ENCODE data around the gene SLC2A13.

The SLC2A13 gene

DNA sequence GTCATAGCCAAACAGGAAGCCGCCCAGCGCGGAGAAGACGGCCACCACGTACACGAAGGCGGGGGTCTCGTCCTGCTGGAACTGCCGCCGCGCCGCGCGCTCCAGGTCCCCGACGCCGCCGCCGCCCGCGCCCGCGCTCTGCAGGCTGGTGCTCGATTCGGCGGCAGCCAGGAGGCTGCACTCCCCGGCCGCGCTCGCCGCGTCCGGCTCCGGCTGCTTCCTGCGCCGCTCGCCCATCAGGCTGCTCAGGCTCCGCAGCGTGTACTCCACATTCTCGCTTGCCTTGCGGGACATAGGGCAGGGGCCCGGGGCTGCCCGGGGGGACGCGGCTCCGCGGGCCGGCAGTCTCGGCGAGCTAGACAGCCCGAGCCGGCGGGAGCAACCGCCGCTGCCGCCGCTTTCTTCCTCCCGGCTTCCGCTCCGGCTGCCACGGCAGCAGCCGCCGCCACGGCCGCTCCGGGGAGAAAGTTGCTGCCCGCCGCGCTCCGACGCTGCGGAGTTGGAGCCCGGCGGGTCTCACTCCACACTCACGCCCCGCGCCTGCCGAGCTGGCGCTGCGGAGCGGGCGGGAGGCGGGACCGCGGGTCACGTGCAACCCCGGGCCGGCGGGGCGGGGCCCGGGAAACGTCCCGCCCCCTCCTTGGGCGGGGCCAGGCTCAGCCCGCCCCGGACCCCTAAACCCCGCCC lies at the start of gene SLC2A13:
Gene SLC2A13 (minus strand): TSS at position 567 of the 687 bp plus-strand sequence. CDS start 273 bp downstream, at position 294.
- DNase-seq (ENCODE audit: low read depth) = peak; percentile 53

DNA sequence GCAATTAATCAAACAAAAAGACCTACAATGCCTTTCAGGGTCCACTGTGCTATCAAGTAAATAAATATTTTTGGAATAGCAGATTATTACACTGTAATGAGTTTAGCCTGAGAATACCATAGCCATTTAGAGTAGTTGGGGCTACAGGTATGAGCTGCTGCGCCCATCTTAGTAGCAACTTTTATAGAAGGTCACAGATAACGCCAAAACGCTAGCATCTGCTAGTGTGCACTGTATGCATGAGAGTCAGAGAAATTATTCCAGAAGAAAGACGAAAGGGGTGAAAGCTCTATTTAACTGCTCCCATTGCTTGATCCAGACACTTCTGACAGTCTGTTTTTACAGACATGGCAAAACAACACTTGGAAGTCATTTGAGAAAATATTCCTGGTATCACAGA lies 48.5 kb upstream of the SLC2A13 start:
- DNase-seq (ENCODE audit: low read depth) = no peak

DNA sequence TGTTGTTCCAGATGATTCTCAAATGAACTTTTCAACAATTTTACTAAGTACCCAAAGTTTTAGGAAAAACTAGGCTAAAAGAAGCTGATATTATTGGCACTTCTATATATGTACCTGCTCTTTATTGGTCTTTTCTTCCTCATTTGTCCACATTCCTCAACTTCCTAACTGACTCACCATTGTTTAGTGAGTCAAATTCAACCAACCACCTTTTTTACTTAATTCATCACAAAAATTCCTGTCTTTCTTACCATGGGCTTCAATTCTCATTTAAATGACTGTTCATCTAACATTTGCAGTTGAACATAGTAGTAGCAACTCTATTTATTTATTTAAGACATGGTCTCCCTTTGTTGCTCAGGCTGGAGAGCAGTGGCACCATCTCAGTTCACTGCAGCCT lies 47.6 kb upstream of the SLC2A13 start:
- DNase-seq (ENCODE audit: low read depth) = no peak

DNA sequence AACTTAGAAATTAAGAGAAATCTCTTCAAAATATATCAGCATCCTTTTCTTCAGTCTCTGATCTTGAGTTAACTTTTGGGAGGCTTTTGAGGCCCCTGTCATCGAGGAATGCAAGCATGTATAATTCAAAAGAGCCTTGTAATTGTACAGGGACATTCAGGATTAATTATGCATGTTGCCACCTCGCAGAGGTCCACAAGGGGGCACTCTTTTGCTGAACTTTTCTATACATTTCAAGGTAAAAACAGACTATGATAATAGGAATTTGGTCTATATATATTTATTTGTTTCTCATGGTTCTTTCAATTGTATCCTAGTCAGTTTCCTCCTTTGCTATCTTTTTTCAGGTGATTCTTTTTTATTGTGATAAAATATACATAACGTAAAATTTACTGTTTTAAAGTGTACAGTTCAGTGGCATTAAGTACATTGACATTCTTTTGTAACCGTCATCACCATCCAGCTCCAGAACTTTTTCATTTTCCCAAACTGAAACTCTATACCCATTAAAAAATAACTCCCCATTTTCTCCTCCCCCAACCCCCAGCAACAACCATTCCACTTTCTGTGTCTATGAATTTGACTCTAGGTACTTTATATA lies 47.0 kb upstream of the SLC2A13 start:
- peak; percentile 2 for DNase-seq (ENCODE audit: low read depth)

DNA sequence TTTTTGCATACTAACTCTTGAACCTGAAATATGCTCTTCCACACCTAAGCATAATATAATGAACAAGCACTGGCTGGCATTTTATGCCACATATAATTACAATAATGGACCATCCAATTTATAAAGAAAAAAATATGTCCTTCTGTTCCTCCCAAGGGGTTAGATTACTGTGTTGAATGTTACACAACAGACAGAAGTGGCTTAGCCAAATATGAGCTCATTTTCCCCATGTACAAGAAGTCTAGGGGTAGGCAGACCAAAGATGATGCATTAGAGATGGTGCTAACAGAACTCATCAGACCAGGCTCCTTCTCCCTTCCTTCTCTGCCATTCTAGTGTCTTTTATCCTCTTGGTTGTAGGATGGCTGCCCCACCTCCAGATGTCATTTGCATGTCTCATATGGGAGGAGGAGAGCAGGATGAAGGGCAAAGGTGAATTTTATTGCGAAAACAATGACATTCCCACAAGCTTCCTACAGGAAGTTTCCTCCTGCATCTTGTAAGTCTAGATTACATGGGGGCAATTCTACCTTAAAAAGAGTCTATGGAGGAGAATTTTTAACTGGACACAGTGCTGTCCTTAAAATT lies 43.9 kb upstream of the SLC2A13 start:
- no peak for DNase-seq (ENCODE audit: low read depth)

DNA sequence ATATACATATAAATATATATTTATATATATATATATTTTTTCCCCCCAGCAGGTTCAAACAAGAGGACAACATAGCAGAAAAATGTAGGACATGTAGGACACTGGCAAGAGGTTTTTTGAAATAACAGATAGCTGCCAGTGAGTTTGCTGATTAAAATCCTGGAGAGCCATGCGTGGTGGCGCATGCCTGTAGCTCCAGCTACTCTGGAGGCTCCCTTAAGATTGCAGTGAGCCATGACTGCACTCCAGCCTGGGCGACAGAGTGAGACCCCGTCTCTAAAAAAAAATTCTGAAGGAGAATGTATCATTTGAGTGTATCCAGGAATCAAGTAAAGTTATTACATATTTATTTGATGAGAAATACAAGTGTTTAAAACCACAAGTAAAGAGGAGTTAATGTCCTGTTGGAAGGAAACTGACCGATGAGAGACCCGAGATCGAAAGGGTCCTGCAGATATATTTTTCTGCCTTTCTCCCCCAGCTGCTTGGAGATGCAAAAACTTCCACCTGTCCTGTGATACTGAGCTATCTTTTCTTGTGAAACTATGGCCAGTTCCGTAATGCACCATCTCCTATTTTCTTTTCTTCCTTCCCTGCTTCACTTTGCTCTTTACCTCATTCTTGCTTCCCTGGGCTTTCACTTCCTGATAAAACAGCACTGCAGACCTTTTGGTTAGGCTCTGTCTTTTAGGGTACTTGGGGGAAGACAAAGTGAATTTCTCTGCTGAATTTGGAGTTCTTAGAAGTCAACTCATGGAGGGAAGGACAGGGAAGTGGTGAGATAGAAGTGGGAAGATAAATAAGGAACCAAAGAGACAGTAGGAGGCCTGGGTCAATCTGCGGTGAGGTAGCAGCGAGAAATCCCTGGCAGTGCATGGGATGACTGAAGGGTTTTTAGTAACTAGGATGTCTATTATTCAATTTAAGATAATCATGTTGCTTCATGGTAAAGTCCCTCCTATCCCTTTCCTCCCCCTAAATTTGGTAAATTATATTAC lies 41.2 kb upstream of the SLC2A13 start:
- no peak for DNase-seq (ENCODE audit: low read depth)

DNA sequence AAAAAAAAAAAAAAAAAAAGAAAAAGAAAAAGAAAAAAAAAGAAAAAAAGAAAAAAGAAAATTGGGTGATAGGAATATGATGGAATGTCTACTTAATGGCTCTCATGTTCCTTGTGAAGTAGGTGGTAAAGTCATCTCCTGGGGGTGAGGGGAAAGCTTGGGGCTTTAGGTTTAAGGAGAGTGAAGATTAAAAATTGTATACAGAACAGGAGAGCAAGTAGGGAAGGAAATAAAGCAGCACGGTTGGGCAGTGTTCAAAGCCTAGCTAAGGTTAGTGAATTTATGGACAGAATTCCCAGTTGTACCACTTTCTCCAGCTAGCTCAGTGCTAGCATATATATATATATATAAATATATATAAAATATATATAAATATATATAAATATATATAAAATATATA lies 40.0 kb upstream of the SLC2A13 start:
- DNase-seq (ENCODE audit: low read depth) = no peak

DNA sequence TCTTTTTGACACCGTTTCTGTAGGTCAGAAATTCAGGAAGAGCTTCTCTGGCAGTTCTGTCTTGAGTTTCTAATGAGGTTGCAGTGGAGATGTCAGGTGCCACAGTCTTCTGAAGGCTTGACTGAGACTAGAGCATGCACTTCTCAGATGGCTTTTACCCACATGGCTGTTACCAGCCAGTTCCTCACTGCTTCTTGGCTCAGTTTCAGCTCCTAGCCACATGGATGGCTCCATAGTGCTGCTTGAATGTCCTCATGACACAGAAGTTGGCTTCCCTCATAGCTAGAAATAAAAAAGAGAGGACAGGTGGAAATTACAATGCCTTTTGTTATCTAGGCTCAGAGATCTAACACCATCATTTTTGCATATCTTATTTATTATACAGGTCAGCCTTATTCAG lies 38.1 kb upstream of the SLC2A13 start:
- no peak for DNase-seq (ENCODE audit: low read depth)

DNA sequence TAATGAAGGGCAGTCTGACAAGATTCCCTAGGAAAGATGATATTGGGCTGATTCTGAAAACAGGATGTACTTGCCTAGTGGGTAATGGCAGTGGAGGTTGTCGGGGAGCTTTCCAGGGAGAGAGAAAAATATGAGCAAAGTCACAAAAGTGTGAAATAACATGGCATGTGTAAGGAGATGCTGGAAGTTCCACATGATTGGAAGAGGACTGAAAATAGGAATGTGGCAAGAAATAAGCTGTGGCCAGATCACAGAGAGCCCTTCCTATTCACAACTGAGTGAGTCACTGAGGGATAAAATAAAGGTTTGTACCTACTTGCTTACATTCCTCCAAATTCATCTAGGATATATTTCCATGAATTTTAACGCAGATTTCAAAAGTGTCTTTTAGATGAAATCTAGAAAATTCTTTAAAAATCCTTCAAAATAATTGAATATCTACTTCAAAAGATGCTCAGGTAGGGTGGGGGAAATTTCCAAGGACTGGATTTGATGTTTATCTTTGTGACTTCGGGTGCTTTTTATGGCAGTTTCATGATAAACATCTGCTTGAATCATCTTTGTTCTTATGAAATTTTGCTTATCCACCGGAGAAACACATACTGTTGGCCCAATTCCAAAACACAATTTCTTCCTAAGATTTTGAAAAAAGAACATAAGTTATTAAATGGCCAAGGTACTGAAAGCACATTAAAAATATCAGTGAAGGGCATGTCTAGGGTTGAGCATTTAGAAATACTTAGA lies 36.3 kb upstream of the SLC2A13 start:
- no peak for DNase-seq (ENCODE audit: low read depth)

DNA sequence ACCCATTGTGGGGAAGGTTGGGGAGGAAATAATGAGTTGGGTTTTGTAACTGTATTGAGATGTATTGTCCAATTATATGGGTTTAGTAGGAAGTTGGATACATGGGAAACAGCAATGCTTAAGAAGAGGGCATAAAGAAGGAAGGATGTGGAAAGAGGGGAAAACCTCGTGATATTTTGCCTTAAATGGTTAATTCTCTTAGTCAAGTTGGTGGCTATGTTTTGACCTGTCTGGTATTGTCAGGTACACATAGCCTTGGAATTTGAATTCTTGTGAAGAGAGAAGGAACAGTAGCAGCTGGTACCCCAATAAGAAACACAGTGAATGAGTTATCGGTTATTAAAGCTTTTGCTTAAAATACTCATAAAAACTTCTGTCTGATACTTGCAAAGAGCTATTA lies 32.6 kb upstream of the SLC2A13 start:
- no peak for DNase-seq (ENCODE audit: low read depth)

DNA sequence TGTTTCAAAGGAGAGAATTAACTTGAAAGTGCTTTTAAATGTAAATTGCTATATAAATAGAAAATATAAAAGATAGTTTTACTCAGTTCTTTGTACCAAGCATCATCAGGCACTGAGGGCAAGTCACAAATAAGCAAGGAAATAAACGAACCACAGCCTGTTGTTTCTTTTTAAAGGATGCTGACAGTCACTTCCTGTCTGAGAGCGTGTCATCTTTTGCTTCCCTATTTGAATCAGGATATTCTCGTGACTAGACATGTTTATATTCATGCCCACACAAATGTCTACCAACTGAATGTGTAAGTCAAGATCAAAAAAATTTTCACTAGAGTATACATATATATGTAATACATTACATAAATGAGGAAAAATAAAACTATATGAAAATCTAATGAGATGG lies 31.4 kb upstream of the SLC2A13 start:
- DNase-seq (ENCODE audit: low read depth) = no peak

DNA sequence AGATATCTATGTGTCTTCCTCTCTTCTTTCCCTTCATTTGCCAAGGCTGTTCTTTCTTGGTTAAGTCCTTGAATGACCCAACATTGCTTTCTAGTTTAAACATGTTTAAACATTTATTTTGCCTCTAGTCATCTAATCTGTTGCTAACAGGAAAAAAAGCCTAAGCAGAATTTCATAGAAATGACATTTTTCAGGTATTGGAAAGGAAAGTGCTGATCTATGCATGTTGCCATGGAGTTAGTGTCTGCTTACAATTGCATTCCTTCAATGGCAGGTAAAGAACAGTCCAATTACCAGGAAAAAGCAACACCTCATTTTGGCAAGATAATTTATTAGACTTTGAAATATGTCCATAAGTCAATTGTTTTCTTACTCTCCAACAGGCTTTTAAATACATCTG lies 21.5 kb upstream of the SLC2A13 start:
- no peak for DNase-seq (ENCODE audit: low read depth)

DNA sequence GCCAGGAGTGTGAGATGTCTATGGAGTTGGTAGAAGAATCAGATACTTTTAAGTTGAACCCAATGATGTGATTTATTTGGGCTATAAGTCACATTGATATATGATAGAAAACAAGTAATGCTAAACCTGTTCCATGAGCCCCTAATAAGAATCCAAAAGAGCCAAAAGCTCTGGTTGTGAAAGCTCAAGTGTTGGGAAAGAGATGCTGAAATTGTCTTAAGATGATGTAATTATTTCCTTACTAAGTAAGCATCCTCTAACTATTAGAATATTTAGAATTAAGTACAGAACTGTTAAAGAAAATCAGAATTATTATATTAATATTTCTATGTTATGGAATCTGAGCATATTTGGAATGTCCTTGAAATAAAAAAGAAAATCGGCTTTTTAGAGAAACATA lies 17.6 kb upstream of the SLC2A13 start:
- no peak for DNase-seq (ENCODE audit: low read depth)

DNA sequence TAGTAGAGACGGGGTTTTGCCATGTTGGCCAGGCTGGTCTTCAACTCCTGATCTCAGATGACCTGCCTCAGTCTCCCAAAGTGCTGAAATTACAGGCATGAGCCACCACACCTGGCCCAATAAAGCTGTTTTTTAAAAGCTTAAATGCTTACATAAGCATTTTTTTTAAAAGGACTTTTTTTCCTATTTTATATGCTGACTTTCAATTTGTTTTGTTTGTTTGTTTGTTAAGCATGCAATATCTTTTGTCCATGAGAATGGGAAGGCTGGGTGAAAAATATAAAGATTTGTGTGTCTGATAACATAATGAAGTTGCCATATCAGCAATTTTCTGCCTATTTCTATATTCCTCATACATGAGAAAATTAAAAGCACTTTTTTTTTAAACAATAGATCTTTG lies 17.0 kb upstream of the SLC2A13 start:
- DNase-seq (ENCODE audit: low read depth) = no peak

DNA sequence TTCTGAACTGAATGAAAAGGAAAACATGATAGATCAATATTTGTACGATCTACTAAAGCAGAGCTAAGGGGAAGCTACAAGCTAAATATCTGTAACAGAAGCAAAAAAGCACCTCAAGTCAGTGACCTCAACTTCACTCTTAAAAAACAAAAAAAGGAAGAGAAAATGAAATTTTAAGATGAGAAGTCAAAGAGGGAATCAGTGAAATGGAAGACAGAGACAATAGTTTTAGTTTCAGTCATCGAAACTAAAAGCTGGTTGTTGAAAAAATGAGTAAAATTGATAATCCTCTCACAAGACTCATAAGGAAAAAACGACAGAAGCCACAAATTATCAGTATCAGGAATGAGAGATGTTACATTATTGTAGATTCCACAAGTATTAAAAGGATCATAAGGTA lies 11.9 kb upstream of the SLC2A13 start:
- DNase-seq (ENCODE audit: low read depth) = no peak

DNA sequence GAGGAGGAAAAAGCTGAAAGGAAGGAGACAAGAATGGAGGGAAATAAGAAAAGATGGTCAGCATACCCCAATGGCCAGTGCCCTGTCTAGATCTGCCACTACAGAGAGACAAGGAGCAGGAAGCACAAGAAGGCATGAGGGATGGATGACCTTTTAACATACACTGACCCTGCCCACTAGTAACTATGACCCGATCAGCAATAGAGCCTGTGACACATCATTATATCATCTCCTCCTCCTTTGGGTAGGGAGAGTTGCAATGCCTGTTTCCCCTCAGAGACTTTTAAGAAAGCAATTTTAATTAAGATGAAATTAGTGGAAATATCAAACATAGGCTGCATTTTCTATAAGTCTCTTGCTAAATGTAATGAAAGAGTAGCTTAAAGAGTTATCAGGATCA lies 4.7 kb upstream of the SLC2A13 start:
- DNase-seq (ENCODE audit: low read depth) = no peak

DNA sequence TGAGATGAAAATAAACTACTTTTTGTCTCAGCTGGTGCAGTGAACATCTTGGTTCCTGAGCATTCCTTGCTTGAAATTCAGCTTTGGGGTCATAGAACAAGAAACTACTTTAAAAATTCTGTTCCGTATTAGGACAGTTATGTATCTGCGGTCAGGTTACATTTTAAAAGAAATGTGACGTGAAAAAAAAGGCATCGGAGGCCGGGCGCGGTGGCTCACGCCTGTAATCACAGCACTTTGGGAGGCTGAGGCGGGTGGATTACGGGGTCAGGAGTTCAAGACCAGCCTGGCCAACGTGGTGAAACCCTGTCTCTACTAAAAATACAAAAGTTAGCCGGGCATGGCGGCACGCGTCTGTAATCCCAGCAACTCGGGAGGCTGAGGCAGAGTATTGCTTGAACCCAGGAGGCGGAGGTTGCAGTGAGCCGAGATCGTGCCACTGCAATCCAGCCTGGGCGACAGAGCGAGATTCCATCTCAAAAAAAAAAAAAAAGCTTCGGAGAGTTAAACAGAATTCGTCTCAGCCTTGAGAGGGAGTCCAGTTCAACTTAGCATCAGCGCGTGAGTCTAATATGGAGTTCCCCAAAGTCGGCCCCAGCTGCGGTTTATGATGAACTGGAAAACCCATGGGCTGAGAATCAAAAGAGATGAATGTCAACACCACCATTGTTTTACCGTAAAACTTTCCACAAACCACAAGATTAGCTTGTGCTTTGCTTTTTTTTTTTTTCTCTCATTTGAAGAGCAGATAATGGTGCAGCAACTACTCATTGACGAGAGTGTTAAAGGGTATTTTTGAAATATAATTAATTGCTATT lies 2.1 kb upstream of the SLC2A13 start:
- DNase-seq (ENCODE audit: low read depth) = no peak

DNA sequence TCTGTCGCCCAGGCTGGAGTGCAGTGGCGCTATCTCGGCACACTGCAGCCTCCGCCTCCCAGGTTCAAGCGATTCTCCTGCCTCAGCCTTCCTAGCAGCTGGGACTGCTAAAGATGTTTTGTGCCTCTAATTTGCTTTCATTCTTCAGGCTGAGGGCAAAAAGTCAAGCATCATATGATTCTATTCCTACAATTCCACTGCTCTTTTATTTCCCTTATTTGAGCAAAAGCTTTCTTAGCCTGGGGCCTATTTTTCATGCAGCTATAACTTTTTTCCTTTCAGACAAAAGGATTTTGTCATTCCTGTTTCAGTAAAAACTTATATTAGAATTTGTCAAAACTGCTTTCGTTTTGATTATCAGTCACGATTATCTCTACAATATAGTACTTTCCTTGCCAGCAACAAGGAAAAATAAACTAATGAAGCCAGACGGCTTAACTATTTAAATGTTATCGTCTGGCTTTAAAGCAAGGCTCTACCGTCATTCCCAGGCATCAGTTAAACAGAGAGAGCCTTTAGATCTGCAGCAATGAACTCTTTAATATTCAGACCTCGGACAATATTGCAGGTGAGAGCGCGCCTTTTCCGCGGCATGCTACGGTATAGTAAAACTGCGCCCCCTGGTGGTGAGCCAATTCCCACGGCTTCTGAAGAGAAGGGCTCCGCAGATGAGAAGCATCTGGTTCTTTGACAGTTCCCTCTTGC lies 1.4 kb upstream of the SLC2A13 start:
- peak; percentile 39 for DNase-seq (ENCODE audit: low read depth)

DNA sequence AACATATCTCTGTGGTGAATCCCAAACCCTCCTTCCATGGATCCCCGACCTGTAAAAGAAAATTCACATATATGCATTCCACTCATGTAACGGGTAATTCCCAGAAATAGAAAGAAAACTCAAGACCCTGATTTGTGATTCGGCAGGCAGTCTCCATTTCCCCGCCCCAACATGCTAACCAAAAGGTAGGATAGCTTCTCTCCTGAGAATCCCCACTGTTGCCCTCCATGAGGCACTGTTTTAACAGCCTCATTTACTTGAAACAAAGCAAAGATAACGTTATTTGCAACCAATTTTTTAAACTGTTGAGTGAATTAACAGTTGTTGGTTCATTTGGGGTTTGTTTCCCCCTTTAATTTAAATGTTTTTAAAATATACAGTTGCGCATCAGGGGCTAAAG lies 774 bp upstream of the SLC2A13 start:
- DNase-seq (ENCODE audit: low read depth) = no peak

DNA sequence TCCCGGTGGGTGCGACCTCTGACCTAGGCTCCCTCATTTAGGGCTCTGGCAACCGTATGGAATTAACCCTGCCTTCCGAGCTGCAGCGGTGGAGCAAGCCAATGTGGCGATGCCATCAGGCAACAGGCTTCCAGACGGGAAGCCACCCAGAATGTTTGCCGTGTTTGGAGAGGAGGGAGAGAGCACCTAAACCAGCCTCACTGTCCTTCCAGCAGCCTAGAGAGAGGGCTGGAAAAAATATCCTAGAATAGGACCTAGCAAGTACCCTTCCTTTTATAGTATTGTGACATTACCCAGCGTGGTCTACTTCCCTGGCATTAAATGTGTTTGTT lies 287 bp upstream of the SLC2A13 start:
- DNase-seq (ENCODE audit: low read depth) = no peak

DNA sequence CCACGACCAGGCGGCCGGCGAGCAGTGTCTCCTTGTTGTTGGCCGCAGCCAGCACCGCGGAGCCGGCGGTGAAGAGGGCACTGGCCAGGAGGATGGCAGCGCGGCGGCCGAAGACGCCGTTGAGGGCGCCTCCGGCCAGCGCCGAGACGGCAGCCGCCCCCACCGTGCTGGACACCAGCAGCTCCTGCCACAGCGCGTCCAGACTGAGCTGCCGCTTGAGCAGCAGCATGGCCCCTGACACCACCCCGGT lies 691 bp downstream of the SLC2A13 start:
- no peak for DNase-seq (ENCODE audit: low read depth)

Measured in CMK (cell line).